Activated naive CD4-positive, alpha-beta T cell treated with Interleukin-2 at 50 U/mL for 16 hours (primary cell): Measurements from ENCODE around the gene SERTM2.
"Not testable (repeated sequence)": the region's sequence is repeated elsewhere in the genome, so short reads cannot be mapped to it uniquely, and the experiment has no call there.

Source experiments
- DNase-seq: peaks from one replicate; pipeline ENCODE4 v3.0.0-alpha.2; 2020

Gene SERTM2

DNA sequence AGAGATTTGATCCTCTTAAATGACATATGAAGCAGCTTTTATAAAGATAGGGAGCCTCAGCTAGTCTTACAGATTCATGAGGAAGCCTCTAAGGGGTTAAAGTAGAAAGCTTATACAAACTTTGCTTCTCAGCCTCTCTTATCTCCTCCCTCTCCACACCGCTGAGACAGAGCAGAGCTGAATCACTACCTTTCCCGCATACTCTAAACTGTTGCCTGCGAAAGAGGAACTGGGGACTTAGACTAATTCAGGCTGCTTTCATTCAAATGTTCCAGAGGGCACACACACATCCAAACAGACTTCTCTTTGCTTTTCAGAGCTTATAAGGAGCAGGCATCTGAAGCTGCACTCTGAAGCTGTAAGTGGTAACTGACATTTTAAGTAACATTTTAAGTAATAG is at the start of gene SERTM2:
TSS of gene SERTM2 (plus strand) at position 169 of the 400 bp plus-strand sequence. CDS start 7,213 bp downstream, outside the sequence.
- DNase-seq, result no peak

DNA sequence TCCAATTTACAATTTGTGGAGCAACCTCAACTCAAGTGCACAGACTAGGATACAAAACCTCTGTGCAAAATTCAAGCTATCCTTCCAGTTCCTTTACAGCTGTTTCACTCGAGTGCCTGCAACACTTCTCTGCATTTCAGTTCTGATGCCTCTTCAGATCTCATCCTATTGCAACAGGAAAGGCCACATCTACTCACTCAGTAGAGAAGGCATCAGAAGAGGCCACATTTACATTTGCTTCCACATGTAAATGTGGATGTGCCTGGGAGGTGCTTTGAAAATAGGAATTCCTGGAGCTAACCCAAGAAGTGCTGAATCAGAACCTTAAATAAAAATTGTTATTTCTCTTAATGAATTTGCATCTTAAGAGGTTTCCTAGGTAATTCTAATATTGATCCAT is 45.8 kb upstream of the SERTM2 start:
- no peak for DNase-seq

DNA sequence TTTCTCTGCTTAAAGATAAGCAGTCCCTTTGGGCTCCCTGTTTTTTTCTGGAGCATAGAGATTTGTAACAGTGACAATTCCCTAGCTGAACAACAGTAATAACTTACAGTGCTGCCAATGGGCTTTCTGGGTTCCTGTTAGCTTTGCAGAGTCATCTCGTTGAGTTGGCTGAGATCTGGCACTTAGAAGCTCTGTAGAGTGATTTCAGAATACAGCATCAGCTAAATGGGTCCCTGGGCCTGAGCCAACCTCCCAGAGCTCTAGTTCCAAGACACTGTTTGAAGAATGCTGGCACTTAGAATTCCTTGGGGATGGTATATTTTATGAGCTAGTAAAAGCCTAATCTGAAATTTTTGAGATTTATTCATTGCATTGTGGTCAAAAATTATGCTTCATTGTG is 43.5 kb upstream of the SERTM2 start:
- no peak for DNase-seq

DNA sequence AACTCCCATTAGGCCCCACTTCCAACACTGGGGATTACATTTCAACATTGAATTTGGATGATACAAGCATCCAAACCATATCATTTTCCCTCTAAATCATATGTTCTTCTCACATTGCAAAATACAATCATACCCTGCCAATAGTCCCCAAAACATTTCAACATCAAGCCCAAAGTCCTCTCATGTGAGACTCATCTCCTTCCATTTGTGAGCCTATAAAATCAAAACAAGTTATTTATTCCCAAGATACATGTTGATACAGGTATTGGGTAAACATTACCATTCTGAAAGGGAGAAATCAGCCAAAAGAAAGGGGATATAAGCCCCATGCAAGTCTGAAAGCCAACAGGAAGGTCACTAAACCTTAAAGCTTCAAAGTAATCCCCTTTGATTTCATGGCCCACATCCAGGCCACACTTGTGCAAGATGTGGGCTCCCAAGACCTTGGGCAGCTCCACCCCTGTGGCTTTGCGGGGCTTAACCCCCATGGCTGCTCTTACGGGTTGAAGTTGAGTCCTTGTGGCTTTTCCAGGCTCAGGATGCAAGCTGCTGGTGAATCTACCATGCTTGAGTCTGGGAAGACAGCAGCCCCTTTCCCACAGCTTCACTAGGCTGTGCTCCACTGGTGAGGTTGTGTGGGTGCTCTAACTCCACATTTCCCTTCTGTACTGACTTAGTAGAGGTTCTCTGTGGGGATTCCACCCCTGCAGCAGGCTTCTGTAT is 40.6 kb upstream of the SERTM2 start:
- no peak for DNase-seq

DNA sequence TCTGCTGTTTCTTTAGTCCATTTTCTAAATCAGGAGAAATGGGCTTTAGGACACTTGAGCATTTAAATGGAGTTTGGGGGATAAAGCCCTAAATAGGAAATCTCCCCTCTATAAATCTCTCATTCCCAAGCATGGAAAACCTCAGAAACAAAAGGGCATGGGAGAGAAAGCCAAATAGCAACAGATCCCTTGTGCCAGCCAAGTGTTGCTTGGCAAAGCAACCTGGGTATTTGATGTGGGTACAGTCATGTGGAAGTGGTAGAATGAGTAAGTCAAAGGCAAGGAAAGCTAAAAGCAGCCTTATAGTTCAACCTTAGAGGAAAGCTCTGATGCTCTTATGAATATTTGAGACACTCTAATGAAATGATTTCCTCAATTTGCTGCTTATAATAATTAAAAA is 29.5 kb upstream of the SERTM2 start:
- DNase-seq, result no peak

DNA sequence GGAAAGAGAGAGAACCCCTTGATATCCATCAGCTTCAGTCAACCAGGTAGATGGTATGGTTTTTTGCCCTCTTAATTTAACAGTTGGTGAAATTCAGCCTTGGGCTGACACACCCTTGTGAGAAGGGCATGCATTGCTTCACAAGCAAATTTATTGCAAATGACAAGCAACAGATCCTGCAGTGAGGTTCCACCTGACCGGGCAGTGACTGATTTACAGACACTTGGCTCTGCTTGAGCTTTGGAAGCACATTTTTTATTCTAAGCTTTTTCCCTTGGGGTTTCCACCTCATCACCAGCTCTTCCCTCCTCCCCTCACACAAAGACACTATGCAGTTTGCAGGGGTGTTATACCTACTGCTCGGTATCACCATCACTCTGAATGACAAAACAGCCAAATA is 28.3 kb upstream of the SERTM2 start:
- no peak for DNase-seq

DNA sequence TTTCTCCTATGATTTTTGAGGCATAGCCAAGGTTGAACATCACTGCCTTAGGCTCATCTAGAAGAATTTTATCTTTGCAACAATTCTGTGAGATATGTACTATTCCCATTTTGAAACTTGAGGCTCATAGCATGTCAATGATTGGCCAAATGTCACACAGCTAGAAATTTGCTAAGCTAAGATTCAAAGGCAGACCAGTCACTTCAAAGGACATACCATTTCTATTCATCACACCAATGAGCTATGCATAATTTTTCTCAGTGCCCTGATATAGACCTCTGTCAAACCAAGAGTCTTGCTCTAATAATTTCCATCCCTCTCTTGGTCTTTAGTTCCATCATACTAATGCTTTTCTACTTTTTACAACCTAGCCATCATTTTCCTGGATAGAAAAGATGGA is 27.6 kb upstream of the SERTM2 start:
- no peak for DNase-seq

DNA sequence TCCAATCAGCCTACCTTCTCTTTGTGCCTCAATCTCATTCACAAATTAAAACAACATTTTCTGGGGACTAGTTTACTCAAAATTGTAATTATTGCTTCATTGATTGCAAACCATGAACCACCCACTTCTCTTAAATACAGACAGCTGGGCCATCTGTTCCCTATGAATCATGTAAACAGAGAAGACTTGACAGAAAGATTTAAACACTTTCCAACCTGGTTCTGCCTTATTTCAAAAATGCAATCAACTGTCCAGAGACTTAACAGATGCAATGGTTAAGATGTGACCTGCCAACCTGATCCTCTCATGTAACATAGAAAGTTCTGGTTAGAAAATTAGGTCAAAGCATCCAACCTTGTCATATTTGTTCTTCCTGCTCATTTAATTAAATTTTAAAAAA is 20.8 kb upstream of the SERTM2 start:
- DNase-seq, result no peak

DNA sequence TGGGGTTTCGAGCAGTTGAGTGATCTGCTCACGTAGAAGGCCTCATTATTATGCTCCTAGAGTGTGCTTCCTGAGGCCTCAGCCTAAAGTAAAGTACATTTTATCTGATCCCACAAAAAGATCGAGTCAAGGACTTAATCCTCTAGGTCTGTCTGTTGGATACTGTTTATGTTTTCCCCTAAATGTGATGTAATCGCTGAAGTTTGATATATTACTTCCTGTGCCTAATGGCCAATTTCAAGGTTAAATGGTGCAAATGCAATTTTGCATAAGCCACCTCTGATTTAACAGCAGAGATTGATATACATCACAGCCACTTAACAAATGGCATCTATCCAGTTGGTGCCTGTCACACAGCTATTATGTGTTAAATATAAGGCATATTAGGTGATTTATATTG is 19.4 kb upstream of the SERTM2 start:
- DNase-seq, result no peak

DNA sequence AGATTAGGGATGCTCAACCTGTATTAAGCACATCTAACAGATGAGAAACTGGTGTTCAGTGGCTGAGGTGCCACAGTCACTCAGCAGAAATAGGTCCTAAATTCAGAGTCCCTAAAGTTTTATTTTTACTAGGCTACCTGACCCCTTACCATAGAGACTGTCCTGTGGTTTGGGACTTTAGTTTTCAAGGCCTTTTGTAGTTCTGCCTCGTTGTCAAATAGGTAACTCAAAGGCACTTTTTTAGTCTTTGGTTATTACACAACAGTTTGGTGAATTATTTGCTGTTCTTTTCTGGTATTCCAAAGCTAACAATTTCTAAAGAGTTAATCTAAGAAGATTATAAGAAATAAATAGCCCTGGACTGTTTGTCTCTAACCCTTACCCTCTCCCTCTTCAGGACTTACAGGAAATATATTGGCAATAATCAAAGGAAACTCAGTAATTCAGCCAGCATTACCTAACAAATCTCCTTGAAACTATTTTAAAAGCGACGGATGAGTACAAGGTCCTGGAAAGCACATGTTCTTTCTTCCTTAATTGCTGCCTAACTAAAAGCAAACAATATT is 12.8 kb upstream of the SERTM2 start:
- DNase-seq, result no peak

DNA sequence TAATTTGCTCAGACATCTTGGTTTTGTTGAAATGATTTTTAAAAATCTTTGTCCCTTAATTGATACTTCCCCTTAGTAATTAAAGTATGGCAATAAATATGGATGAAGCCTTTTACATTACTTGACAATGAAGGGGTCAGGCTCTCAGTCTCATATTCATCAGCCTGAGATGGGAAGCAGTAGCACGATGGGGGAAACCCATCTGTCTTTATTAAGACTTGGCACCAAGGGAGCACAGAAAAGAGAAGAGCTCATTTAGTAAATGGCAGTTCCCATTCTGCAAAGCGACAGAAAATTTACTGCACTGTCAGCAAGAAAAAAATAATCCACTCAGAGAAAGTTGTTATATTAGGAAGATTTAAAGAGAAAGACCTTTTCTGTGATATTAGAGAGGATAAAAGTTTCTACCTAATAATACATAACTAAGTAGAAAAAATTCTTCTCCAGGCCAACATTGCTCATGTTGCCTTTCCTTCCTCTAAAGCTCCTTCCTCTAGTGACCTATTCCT is 7.9 kb upstream of the SERTM2 start:
- DNase-seq, result no peak

DNA sequence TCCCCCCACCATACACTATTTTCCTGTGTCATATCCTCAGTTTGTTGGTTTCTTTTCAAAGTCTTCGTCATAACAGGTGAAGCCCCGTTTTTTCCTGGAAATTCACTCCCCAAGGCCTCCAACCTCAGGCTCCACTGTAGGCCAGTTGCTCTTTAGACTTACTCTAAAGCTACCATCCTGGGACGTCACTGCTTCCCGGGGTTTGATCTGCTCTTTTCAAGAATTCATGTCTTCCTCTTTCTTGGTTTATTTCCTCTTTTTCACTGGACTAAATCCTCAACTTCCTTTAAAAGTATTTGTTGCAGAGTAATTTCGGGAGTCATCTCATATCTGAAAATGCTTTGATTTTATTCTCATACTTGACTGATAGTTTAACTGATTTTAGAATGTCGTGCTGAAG is 6.5 kb upstream of the SERTM2 start:
- DNase-seq, result no peak

DNA sequence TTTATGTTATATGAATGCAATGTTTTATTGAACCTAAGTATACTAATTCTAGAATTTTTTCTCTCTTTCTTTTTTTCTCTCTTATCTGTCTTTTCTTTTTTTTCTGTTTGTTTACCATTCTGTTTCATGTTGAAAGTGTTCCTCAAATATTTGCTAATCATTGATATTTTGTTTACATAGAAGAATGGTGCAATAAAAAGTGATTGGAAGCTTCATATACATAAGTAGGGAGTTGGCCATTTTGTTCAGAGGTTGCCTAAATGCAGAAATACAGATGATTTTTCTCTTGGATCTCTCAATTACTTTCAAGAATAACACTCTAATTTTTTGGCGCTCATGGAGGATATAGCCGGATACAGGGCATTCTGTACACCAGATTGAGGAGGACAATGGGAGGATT is 5.7 kb upstream of the SERTM2 start:
- no peak for DNase-seq

DNA sequence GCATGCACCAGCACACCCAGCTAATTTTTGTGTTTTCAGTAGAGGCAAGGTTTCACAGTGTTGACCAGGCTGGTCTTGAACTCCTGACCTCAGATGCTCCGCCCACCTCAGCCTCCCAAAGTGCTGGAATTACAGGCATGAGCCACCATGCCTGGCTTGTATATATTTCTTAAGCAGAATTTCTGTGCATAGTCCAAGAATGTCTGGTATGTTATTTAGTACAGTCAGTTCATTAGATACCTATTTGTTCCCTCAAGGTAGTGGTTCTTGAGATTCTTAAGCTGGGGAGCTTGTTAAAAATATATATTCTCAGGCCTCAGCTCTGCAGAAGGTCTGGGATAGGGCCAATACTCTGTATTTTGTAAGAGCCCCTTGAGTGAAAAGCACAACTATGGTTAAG is 4.6 kb upstream of the SERTM2 start:
- no peak for DNase-seq

DNA sequence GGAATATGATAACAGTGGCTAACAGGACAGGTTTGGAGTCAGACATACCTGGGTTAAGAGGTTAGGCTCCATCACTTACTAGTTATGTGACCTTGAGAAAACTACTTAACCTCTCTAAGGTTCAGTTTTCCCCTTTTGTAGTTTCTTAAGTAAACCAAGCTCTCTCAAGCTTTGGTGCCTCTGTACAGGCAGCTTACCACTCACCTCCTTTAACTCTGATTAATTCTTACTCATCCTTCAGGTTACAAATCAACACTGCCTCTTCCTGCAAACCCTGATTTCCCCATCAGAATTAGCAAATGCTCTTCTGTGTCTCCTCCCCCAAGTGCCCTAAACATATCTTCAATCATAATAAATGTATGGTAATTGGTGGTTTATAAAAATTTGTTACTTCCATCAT is 3.5 kb upstream of the SERTM2 start:
- DNase-seq, result no peak

DNA sequence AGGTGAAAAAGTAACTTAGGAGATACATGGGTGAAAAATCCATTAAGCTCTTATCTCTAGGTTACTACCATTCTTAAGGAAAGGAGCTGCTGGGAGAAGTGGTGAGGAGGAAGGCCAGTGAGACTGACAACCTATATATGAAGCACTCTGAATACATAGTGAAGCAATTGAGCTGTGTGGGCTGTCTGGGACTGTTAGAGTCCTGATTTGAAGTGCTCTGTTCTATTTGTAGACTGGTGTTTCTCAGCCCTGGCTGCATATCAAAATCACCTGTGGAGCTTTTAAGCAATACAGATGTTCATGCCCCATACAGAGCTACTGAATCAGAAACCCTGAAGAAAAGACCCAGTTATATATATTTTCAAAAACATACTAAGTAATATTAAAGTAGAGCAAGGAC is 3.9 kb downstream of the SERTM2 start:
- no peak for DNase-seq

DNA sequence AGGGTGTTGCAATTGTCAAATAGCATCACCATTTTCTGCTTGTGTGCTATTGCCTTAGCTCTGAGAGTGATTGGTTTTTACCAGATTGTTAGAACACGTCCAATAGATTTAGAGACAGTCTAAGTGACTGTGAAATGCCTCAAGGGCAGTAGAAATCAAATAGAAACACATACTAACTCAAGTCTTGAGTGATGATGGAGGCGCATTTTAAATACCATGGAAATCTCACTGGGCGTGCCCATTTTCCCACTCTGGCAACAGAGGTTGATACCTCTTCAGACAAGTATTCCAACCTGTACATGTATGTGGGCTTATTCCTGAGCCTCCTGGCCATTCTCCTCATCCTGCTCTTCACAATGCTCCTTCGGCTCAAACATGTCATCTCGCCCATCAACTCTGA is 7.2 kb downstream of the SERTM2 start:
- DNase-seq, result no peak

DNA sequence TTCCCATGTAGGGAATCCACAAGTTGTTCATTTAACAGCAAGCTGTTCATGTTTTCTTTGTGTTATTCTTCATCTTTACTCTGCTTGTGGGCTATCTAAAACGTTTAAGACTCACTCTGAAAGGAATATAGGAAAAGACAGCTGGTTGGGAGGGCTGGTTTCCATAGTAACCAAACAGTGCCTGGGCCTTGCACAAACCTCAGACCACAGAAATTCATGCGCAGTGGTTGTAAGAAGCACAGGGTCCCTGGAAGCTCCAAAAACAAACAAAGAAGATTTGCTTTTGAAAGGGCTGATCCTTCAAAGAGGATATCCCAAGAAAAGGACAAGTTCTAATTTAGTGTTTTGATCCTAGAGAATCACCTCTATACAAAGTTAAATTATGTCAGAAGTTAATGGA is 7.8 kb downstream of the SERTM2 start:
- DNase-seq, result no peak

DNA sequence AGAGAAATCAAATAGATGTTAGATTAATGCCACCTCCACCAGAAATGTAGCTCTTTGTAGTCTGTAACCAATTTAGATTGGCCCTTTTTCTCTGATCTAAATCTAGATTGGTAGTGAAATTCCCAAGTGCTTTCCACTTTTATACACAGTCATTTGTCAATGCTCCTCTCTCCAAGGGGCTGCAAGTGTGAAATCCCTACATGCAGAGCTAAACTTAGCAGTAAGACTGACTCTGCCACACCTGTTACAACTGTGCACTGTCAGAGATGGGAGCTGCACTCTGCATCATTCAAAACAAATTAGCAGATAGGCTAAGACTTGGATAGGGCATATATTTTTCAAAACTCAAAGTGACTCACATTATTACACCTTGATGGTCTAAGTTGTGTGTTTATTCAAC is 9.1 kb downstream of the SERTM2 start:
- no peak for DNase-seq

DNA sequence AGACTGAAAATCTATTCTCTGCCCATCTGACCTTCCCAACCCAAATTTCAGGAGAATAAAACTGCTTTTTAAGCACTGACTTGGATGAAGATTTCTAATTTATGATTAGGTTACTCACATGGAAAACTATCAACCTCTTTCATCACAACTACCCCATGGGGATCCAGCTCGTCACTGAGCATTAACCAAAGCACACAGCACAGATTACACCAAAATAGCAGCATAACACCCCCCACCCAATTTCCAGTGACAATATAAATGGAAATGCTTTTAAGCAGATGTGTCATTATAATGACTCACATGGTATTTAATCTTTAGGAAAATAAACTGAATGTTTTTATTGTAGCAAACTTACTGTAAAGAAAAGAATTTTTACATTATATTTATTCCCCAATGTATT is 9.7 kb downstream of the SERTM2 start:
- no peak for DNase-seq

DNA sequence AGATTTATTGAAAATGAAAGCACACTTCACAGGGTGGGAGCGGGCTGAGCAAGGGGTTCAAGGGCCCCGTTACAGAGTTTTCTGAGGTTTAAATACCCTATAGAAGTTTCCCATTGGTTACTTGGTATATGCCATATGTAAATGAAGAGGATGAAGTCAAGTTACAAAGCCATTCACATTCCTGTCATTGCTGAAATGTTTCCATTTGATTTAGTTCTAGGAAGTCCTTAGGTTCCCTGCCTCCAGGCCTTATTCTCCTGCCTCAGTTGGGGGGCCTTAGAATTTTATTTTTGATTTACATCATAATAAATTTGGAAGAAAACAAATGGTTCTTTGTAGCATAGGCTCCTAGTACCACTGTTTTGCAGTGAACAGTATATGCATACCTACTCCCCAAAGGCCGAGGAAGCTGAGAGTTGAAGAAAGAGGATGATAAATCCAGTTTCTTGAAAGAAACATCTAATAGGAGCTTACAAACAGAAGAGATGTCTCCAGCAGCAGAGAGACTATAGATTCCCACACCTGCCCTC is 31.8 kb downstream of the SERTM2 start:
- DNase-seq, result no peak

DNA sequence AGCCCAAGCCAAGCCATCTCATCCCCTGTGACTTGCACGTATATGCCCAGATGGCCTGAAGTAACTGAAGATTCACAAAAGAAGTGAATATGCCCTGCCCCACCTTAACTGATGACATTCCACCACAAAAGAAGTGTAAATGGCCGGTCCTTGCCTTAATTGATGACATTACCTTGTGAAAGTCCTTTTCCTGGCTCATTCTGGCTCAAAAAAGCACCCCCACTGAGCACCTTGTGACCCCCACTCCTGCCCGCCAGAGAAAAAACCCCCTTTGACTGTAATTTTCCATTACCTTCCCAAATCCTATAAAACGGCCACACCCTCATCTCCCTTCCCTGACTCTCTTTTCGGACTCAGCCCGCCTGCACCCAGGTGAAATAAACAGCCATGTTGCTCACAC is 37.8 kb downstream of the SERTM2 start:
- DNase-seq, result not testable (repeated sequence)

DNA sequence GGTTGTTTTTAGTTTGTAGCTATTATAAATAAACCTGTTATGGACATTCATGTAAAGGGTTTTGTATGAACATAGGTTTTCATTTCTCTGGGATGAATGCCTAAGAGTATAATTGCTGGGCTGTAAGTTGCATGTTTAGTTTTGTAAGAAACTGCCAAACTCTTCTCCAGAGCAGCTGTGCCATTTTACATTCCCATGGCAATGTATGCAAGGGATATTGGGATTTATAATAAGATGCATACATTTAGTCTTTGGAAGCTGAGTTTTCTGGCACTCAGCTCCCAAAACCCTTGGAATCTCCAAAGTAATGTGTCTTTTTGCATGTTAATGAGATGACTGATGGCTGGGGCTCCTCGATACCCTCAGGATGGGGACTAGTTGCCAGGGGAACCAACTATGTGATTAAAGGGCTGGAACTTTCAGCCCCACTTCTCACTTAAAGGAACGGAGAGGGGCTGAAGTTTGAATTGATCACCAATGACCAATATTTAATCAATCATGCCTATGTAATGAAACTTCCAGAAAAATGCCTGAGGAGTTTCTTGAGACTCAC is 44.0 kb downstream of the SERTM2 start:
- DNase-seq, result no peak

DNA sequence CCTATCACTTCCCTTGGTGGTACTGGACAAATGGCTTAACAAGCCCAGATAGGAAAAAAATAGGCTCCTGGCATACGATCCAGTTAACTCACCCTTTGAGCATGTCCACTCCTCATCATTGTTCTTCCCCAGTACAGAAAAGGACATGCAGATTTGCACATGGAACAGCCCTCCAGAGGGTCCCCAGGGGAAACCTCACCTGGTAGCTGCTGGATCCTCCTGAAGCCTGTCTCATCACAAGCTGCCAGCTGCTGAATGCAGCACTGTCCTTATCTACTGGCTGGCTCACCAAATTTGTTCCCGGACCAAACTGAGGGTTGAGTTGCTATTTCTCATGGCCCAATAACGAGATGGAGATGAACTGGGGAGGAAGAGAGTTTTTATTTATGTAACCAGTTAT is 49.4 kb downstream of the SERTM2 start:
- no peak for DNase-seq
